GM18951 (cell line): ENCODE measurements around the gene KCTD16.

Experiments
- POLR2A ChIP-seq: IDR thresholded peaks from 4 replicates; pipeline ENCODE4 v1.6.1; 2011; ENCODE audit warnings: mild to moderate bottlenecking; ENCODE audit not compliant: insufficient read length, insufficient read depth; ENCODE audit errors: extremely low read depth
- in situ Hi-C: fragments of 300-500 bp; cut with MboI; formaldehyde crosslinking; loops from one replicate; pipeline ENCODE4 v1.12.0; 2022; ENCODE audit warnings: low sequenced_read_pairs, mixed read lengths, inconsistent platforms; ENCODE audit not compliant: unreplicated experiment

Gene KCTD16

GRCh38 chr5:144203750-144204596 is 33.3 kb downstream of the KCTD16 start:
- in situ Hi-C loops = loop anchor here (25.0 kb wide), 2 partner anchors 1033 to 1633 kb away; partner anchors contain the start of gene PRELID2
- no peak for TF ChIP-seq POLR2A

GRCh38 chr5:144205141-144205551 is 34.5 kb downstream of the KCTD16 start:
- TF ChIP-seq POLR2A = no peak
- in situ Hi-C loops = loop anchor here (25.0 kb wide), 2 partner anchors 1032 to 1632 kb away; partner anchors contain the start of gene PRELID2

GRCh38 chr5:144206141-144206540 is 35.5 kb downstream of the KCTD16 start:
- in situ Hi-C loops = loop anchor here (25.0 kb wide), 2 partner anchors 1031 to 1631 kb away; partner anchors contain the start of gene PRELID2
- no peak for TF ChIP-seq POLR2A

GRCh38 chr5:144207875-144208444 is 37.3 kb downstream of the KCTD16 start:
- in situ Hi-C loops = loop anchor here (25.0 kb wide), 2 partner anchors 1029 to 1629 kb away; partner anchors contain the start of gene PRELID2
- TF ChIP-seq POLR2A = no peak

- TF ChIP-seq POLR2A = no peak
- in situ Hi-C loops = loop anchor here (25.0 kb wide), 2 partner anchors 1028 to 1628 kb away; partner anchors contain the start of gene PRELID2
Measured at GRCh38 chr5:144209361-144209760, 38.7 kb downstream of the KCTD16 start.

GRCh38 chr5:144210655-144211054 is 40.0 kb downstream of the KCTD16 start:
- in situ Hi-C loops = loop anchor here (25.0 kb wide), 2 partner anchors 1027 to 1627 kb away; partner anchors contain the start of gene PRELID2
- no peak for TF ChIP-seq POLR2A

DNA sequence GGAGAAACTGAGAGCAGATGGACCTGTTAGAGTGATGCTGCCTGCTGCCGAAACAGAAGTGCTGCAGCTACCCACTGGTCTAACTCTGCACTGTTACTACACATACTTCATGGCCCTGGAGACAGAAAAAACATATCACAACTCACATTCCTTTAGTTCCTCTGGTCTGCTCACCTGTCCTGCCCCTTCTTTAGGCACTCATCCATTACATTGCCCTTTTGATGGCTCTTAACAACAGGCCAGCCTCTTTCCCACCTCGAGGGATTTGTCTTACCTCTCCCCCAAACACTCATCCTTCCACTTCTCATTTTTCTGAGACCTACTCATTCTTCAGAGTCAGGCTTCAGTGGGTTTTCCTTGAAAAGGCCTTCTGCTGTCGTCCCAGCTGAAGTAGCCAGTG is 49.2 kb downstream of the KCTD16 start:
- in situ Hi-C loops = loop anchor here (25.0 kb wide), 2 partner anchors 1017 to 1617 kb away; partner anchors contain the start of gene PRELID2
- TF ChIP-seq POLR2A = no peak

DNA sequence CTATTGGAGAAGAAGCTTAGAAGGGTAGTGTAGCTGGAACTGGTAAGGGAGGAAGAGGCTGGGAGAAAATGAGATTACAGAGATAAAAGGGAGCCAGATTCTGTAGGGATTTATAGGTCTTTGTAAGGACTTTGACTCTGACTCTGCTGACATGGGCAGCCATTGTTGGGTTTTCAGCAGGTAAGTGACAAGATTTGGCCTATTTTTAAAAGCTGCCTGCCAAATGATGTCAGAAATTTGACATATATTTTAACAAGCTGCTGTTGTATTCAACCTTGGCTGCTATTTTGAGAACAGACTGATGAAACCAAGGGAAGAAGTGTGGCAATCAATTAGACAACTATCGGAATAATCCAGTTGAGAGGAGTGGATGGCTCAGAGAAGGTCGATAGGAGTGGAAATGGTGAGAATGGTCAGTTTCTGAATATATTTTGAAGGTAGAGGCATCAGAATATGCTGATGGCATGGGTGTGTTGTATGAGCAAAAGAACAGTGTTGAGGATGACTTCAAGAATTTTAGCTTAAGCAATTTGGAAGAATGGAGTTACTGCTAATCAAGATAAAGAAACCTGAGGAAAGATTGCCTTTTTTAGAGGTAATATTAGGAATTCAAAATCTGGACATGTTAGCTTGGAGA is 56.8 kb downstream of the KCTD16 start:
- TF ChIP-seq POLR2A = no peak
- in situ Hi-C loops = no loop called here

- TF ChIP-seq POLR2A = no peak
- in situ Hi-C loops = no loop called here
Measured at GRCh38 chr5:144230806-144231205, 60.1 kb downstream of the KCTD16 start.

GRCh38 chr5:144232285-144232684 is 61.6 kb downstream of the KCTD16 start:
- TF ChIP-seq POLR2A = no peak
- in situ Hi-C loops = no loop called here

GRCh38 chr5:144236499-144236898 is 65.8 kb downstream of the KCTD16 start:
- TF ChIP-seq POLR2A = no peak
- in situ Hi-C loops = no loop called here

DNA sequence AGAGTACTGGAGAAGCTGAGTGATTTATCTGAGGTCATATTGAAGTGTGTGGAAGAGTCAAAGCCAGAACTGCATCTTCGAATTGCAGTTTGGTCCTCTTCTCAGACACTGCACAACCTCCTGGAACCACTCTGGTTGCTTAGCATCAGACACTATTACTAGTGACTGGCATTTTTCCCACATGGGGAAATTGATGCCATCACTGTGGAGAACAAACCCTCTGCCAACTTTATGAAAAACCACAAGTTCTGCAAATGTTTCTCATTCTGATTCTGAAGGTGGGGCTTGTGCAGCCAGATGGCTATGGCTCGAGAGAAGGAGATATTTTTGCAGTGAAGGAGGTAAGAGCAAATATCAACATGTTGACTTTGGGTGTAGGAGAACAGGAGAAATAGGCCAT is 67.2 kb downstream of the KCTD16 start:
- in situ Hi-C loops = no loop called here
- TF ChIP-seq POLR2A = no peak

GRCh38 chr5:144247131-144247530 is 76.5 kb downstream of the KCTD16 start:
- in situ Hi-C loops = no loop called here
- no peak for TF ChIP-seq POLR2A
